ENCODE results near the gene ZP3. TPM values are rescaled to one million over a fixed set of nuclear protein-coding genes. Genes with fewer than 3 reads are reported as not detected.
A peak's percentile ranks its signal among the peaks of the same experiment; 100 is the strongest.
"Not testable (repeated sequence)": the region's sequence is repeated elsewhere in the genome, so short reads cannot be mapped to it uniquely, and the experiment has no call there.

ZP3 gene
- total RNA-seq, 1 experiment from 2014 or later: 5.6 TPM

- H3K4me3 Mint-ChIP-seq (ENCODE audit: unreplicated experiment); H3K4me1 Mint-ChIP-seq (ENCODE audit: insufficient read depth, unreplicated experiment); intact Hi-C loops (cut with micrococcal nuclease); DNase-seq (ENCODE audit: unreplicated experiment); H3K27ac Mint-ChIP-seq (ENCODE audit: low read depth, unreplicated experiment); H3K27me3 Mint-ChIP-seq (ENCODE audit: insufficient read depth, unreplicated experiment); CTCF ChIA-PET; BruUV-seq (replicated peaks); H3K9me3 Mint-ChIP-seq (ENCODE audit: unreplicated experiment); POLR2A ChIA-PET: not testable (repeated sequence)
- H3K36me3 Mint-ChIP-seq (ENCODE audit: insufficient read depth, unreplicated experiment): peaks cover 24% of the 10 kb centered on the region
These were observed 46.9 kb downstream of the ZP3 start for GRCh38 chr7:76471556-76472221.

- H3K27ac Mint-ChIP-seq (ENCODE audit: low read depth, unreplicated experiment); CTCF ChIA-PET; intact Hi-C loops (cut with micrococcal nuclease); BruUV-seq (replicated peaks); H3K4me1 Mint-ChIP-seq (ENCODE audit: insufficient read depth, unreplicated experiment); H3K9me3 Mint-ChIP-seq (ENCODE audit: unreplicated experiment); POLR2A ChIA-PET; H3K4me3 Mint-ChIP-seq (ENCODE audit: unreplicated experiment); H3K27me3 Mint-ChIP-seq (ENCODE audit: insufficient read depth, unreplicated experiment); DNase-seq (ENCODE audit: unreplicated experiment): not testable (repeated sequence)
- H3K36me3 Mint-ChIP-seq (ENCODE audit: insufficient read depth, unreplicated experiment): peaks cover 24% of the 10 kb centered on the region
These were observed 48.3 kb downstream of the ZP3 start for GRCh38 chr7:76473097-76473496.

GRCh38 chr7:76476280-76476679 lies 51.5 kb downstream of the ZP3 start:
- H3K4me3 Mint-ChIP-seq (ENCODE audit: unreplicated experiment); H3K27me3 Mint-ChIP-seq (ENCODE audit: insufficient read depth, unreplicated experiment); POLR2A ChIA-PET; H3K9me3 Mint-ChIP-seq (ENCODE audit: unreplicated experiment); intact Hi-C loops (cut with micrococcal nuclease); CTCF ChIA-PET; H3K4me1 Mint-ChIP-seq (ENCODE audit: insufficient read depth, unreplicated experiment); BruUV-seq (replicated peaks): not testable (repeated sequence)
- DNase-seq (ENCODE audit: unreplicated experiment): peak; percentile 35
- Mint-ChIP-seq H3K36me3 (ENCODE audit: insufficient read depth, unreplicated experiment) (peaks cover 32% of the 10 kb centered on the region), H3K27ac (ENCODE audit: low read depth, unreplicated experiment) (peak overlapping the region; percentile 82)

- POLR2A ChIA-PET: not testable (repeated sequence)
- DNase-seq (ENCODE audit: unreplicated experiment): peak; percentile 50
These were observed 52.2 kb downstream of the ZP3 start for GRCh38 chr7:76476742-76477474.

GRCh38 chr7:76479628-76480027 lies 54.9 kb downstream of the ZP3 start:
- H3K27me3 Mint-ChIP-seq (ENCODE audit: insufficient read depth, unreplicated experiment); BruUV-seq (replicated peaks); H3K4me1 Mint-ChIP-seq (ENCODE audit: insufficient read depth, unreplicated experiment); intact Hi-C loops (cut with micrococcal nuclease); DNase-seq (ENCODE audit: unreplicated experiment); POLR2A ChIA-PET; H3K4me3 Mint-ChIP-seq (ENCODE audit: unreplicated experiment); H3K9me3 Mint-ChIP-seq (ENCODE audit: unreplicated experiment); H3K27ac Mint-ChIP-seq (ENCODE audit: low read depth, unreplicated experiment); CTCF ChIA-PET: not testable (repeated sequence)
- peaks cover 36% of the 10 kb centered on the region for H3K36me3 Mint-ChIP-seq (ENCODE audit: insufficient read depth, unreplicated experiment)

More at GRCh38 chr7:76476742-76477474, 52.2 kb downstream of the ZP3 start:
- Mint-ChIP-seq H3K36me3 (ENCODE audit: insufficient read depth, unreplicated experiment) (peaks cover 31% of the 10 kb centered on the region), H3K27ac (ENCODE audit: low read depth, unreplicated experiment) (peak overlapping the region; percentile 82)
- H3K9me3 Mint-ChIP-seq (ENCODE audit: unreplicated experiment); BruUV-seq (replicated peaks); H3K4me1 Mint-ChIP-seq (ENCODE audit: insufficient read depth, unreplicated experiment); H3K27me3 Mint-ChIP-seq (ENCODE audit: insufficient read depth, unreplicated experiment); CTCF ChIA-PET; intact Hi-C loops (cut with micrococcal nuclease); H3K4me3 Mint-ChIP-seq (ENCODE audit: unreplicated experiment): not testable (repeated sequence)

- POLR2A ChIA-PET; BruUV-seq (replicated peaks); H3K4me1 Mint-ChIP-seq (ENCODE audit: insufficient read depth, unreplicated experiment); H3K4me3 Mint-ChIP-seq (ENCODE audit: unreplicated experiment); intact Hi-C loops (cut with micrococcal nuclease); CTCF ChIA-PET; H3K9me3 Mint-ChIP-seq (ENCODE audit: unreplicated experiment); H3K27me3 Mint-ChIP-seq (ENCODE audit: insufficient read depth, unreplicated experiment); H3K27ac Mint-ChIP-seq (ENCODE audit: low read depth, unreplicated experiment); DNase-seq (ENCODE audit: unreplicated experiment): not testable (repeated sequence)
- H3K36me3 Mint-ChIP-seq (ENCODE audit: insufficient read depth, unreplicated experiment): peaks cover 30% of the 10 kb centered on the region
These were observed 55.9 kb downstream of the ZP3 start for GRCh38 chr7:76480403-76481253.

- BruUV-seq (replicated peaks); H3K9me3 Mint-ChIP-seq (ENCODE audit: unreplicated experiment); DNase-seq (ENCODE audit: unreplicated experiment); H3K4me1 Mint-ChIP-seq (ENCODE audit: insufficient read depth, unreplicated experiment); H3K27me3 Mint-ChIP-seq (ENCODE audit: insufficient read depth, unreplicated experiment); H3K4me3 Mint-ChIP-seq (ENCODE audit: unreplicated experiment); CTCF ChIA-PET; H3K27ac Mint-ChIP-seq (ENCODE audit: low read depth, unreplicated experiment); intact Hi-C loops (cut with micrococcal nuclease); POLR2A ChIA-PET: not testable (repeated sequence)
- H3K36me3 Mint-ChIP-seq (ENCODE audit: insufficient read depth, unreplicated experiment): peaks cover 30% of the 10 kb centered on the region
These were observed 57.9 kb downstream of the ZP3 start for GRCh38 chr7:76482660-76483059.

GRCh38 chr7:76483081-76483480 lies 58.3 kb downstream of the ZP3 start:
- BruUV-seq (replicated peaks); H3K4me3 Mint-ChIP-seq (ENCODE audit: unreplicated experiment); H3K27me3 Mint-ChIP-seq (ENCODE audit: insufficient read depth, unreplicated experiment); DNase-seq (ENCODE audit: unreplicated experiment); intact Hi-C loops (cut with micrococcal nuclease); H3K9me3 Mint-ChIP-seq (ENCODE audit: unreplicated experiment); CTCF ChIA-PET; H3K27ac Mint-ChIP-seq (ENCODE audit: low read depth, unreplicated experiment); H3K4me1 Mint-ChIP-seq (ENCODE audit: insufficient read depth, unreplicated experiment); POLR2A ChIA-PET: not testable (repeated sequence)
- H3K36me3 Mint-ChIP-seq (ENCODE audit: insufficient read depth, unreplicated experiment): peaks cover 30% of the 10 kb centered on the region

GRCh38 chr7:76484456-76484855 lies 59.7 kb downstream of the ZP3 start:
- DNase-seq (ENCODE audit: unreplicated experiment); CTCF ChIA-PET; H3K9me3 Mint-ChIP-seq (ENCODE audit: unreplicated experiment); H3K27ac Mint-ChIP-seq (ENCODE audit: low read depth, unreplicated experiment); POLR2A ChIA-PET; H3K4me3 Mint-ChIP-seq (ENCODE audit: unreplicated experiment); intact Hi-C loops (cut with micrococcal nuclease); BruUV-seq (replicated peaks); H3K27me3 Mint-ChIP-seq (ENCODE audit: insufficient read depth, unreplicated experiment); H3K4me1 Mint-ChIP-seq (ENCODE audit: insufficient read depth, unreplicated experiment): not testable (repeated sequence)
- peaks cover 30% of the 10 kb centered on the region for H3K36me3 Mint-ChIP-seq (ENCODE audit: insufficient read depth, unreplicated experiment)
